PC-9 (cell line): ENCODE measurements around the gene PRKG1. TPM values are rescaled to one million over a fixed set of nuclear protein-coding genes. Genes with fewer than 3 reads are reported as not detected.

Source experiments
- BruUV-seq: library from RNA; stranded (reverse); fragments of 400-500 nt; replicated peaks from 2 replicates; lab custom pipeline; 2021; lab: Mats Ljungman, UMichigan
- CTCF ChIA-PET: fragments of 300-600 bp; sonication (Branson Sonifier 250); formaldehyde crosslinking; loops from one replicate; lab custom pipeline; 2022; ENCODE audit warnings: antibody characterized with exemption; lab: Charles Lee
- POLR2A ChIA-PET: fragments of 300-600 bp; sonication (Branson Sonifier 250); formaldehyde crosslinking; loops from one replicate; lab custom pipeline; 2022; ENCODE audit warnings: antibody characterized with exemption; ENCODE audit not compliant: unreplicated experiment; lab: Charles Lee
- DNase-seq, 2 experiments: peaks; one replicate each; pipeline versions ENCODE4 v3.0.0 to v3.0.0-alpha.2; 2015 to 2022; ENCODE audit warnings: mixed read lengths in 1 of 2
- H2AFZ ChIP-seq: fragments of 200-600 bp; sonication (generic); 2 replicates; pipeline ENCODE4 v1.8.1; 2017; ENCODE audit warnings: antibody characterized with exemption
- H3F3A ChIP-seq: fragments of 200-600 bp; sonication (generic); 2 replicates; pipeline ENCODE4 v1.8.1; 2017; ENCODE audit warnings: antibody characterized with exemption, mild to moderate bottlenecking, low read depth; ENCODE audit not compliant: insufficient read depth
- H3K27ac ChIP-seq: fragments of 200-600 bp; sonication (generic); 2 replicates; pipeline ENCODE4 v1.6.1; 2016; ENCODE audit warnings: mixed run types
- H3K27me3 ChIP-seq: fragments of 200-600 bp; sonication (generic); 2 replicates; pipeline ENCODE4 v1.6.1; 2016; ENCODE audit warnings: low read depth, mixed run types; ENCODE audit not compliant: insufficient read depth
- H3K36me3 ChIP-seq: fragments of 200-600 bp; sonication (generic); 2 replicates; pipeline ENCODE4 v1.6.1; 2016; ENCODE audit warnings: low read depth, mixed run types
- H3K4me1 ChIP-seq: fragments of 200-600 bp; sonication (generic); replicated peaks from 2 replicates; pipeline ENCODE4 v1.6.1; 2016; ENCODE audit warnings: mixed run types; ENCODE audit not compliant: insufficient read depth
- H3K4me2 ChIP-seq: fragments of 200-600 bp; sonication (generic); 2 replicates; pipeline ENCODE4 v1.6.1; 2017; ENCODE audit warnings: mixed run types
- H3K4me3 ChIP-seq: fragments of 200-600 bp; sonication (generic); 2 replicates; pipeline ENCODE4 v1.6.1; 2016; ENCODE audit warnings: mixed run types
- H3K79me2 ChIP-seq: fragments of 200-600 bp; sonication (generic); 2 replicates; pipeline ENCODE4 v1.6.1; 2017; ENCODE audit warnings: low read depth, mixed run types
- H3K9me2 ChIP-seq: fragments of 200-600 bp; sonication (generic); 2 replicates; pipeline ENCODE4 v1.8.1; 2017; ENCODE audit warnings: mild to moderate bottlenecking; ENCODE audit not compliant: insufficient read depth
- H3K9me3 ChIP-seq: fragments of 200-600 bp; sonication (generic); 2 replicates; pipeline ENCODE4 v1.8.1; 2016; ENCODE audit warnings: low read depth; ENCODE audit not compliant: insufficient read depth
- H4K20me1 ChIP-seq: fragments of 200-600 bp; sonication (generic); 2 replicates; pipeline ENCODE4 v1.8.1; 2017; ENCODE audit not compliant: insufficient read depth
- EZH2 ChIP-seq: fragments of 200-600 bp; sonication (generic); IDR thresholded peaks from 2 replicates; pipeline ENCODE4 v1.8.0; 2017; ENCODE audit warnings: antibody characterized with exemption, low read depth
- intact Hi-C: fragments of 100-400 bp; cut with micrococcal nuclease; formaldehyde crosslinking; loops from one replicate; pipeline ENCODE4 v1.10.0; 2022; ENCODE audit not compliant: unreplicated experiment
- total RNA-seq: library from RNA; stranded (reverse); gene quantifications from 2 replicates; pipeline ENCODE4 v1.2.3, GENCODE V29; 2021
- TF ChIP-seq, protein P1 (sequence below): fragments of 200-600 bp; sonication (generic); conservative IDR thresholded peaks from 2 replicates; pipeline ENCODE4 v1.6.1; 2017; ENCODE audit warnings: mixed run types, antibody characterized with exemption, mild to moderate bottlenecking, moderate library complexity

Gene PRKG1
- total RNA-seq, 1 experiment from 2014 or later: 0.70 TPM

DNA sequence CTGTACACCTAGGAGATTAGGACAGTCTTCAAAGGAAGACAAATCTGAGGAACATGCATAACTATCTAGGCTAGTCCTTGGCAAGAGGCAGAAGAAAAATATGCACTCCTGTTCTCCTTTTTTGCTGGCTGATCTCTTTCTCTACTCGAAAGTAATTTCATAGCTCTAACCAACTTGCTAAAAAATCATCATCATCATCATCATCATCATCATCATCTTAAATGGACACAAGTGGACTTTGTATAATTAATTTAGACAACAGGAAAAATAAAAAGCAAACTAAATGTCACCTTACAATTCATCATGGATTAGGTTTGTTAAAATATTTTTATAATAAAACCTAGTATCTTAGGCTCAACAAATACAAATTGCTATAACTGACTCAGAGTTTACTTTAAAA lies 1192.6 kb downstream of the PRKG1 start:
- Histone ChIP-seq H3K4me2 (no peak overlapping the region), H4K20me1 (no peaks in the 10 kb centered on the region), H3K9me2 (no peaks in the 10 kb centered on the region), H3K27me3 (no peaks in the 10 kb centered on the region), H3K27ac (no peak overlapping the region), H3K9me3 (no peaks in the 10 kb centered on the region), H3K4me3 (no peak overlapping the region), H3K4me1 (no peaks in the 10 kb centered on the region), H3F3A (no peaks in the 10 kb centered on the region), H3K79me2 (no peaks in the 10 kb centered on the region), H2AFZ (no peak overlapping the region), H3K36me3 (no peaks in the 10 kb centered on the region)
- no TSS peak for BruUV-seq
- TF ChIP-seq EZH2: no peak
- TF ChIP-seq, protein P1, sequence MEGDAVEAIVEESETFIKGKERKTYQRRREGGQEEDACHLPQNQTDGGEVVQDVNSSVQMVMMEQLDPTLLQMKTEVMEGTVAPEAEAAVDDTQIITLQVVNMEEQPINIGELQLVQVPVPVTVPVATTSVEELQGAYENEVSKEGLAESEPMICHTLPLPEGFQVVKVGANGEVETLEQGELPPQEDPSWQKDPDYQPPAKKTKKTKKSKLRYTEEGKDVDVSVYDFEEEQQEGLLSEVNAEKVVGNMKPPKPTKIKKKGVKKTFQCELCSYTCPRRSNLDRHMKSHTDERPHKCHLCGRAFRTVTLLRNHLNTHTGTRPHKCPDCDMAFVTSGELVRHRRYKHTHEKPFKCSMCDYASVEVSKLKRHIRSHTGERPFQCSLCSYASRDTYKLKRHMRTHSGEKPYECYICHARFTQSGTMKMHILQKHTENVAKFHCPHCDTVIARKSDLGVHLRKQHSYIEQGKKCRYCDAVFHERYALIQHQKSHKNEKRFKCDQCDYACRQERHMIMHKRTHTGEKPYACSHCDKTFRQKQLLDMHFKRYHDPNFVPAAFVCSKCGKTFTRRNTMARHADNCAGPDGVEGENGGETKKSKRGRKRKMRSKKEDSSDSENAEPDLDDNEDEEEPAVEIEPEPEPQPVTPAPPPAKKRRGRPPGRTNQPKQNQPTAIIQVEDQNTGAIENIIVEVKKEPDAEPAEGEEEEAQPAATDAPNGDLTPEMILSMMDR: no peak
- intact Hi-C loops: no loop called here
- POLR2A ChIA-PET: no interaction called here
- no peak for DNase-seq
- CTCF ChIA-PET: interaction anchor here (0.6 kb wide), 1 partner anchor 294 kb away, joined by 3 read pairs; no protein-coding TSS in a partner anchor

DNA sequence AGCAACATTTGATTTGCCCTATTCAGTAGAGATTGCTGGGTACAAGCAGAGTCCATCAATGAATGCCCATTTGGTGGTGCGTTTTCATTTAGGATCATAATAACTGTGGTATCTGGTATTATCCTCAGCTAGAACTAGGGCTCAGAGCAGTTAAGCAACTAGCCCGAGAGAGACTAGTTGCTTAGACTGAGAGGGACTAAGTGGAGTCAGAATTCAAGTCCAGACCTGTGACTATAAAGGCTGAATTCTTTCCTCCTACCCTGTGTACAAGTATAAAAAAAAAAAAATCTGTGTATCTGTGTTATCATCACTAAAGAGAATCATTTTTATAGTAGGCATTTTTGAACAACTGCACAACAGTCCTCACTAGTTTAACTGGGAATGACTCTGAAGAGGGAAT lies 1194.5 kb downstream of the PRKG1 start:
- no peak overlapping the region for H3K4me3 ChIP-seq
- H3K27ac ChIP-seq: no peak overlapping the region
- no peaks in the 10 kb centered on the region for H3K9me3 ChIP-seq
- POLR2A ChIA-PET: no interaction called here
- H4K20me1 ChIP-seq: no peaks in the 10 kb centered on the region
- no peaks in the 10 kb centered on the region for H3K4me1 ChIP-seq
- H2AFZ ChIP-seq: no peak overlapping the region
- H3K27me3 ChIP-seq: no peaks in the 10 kb centered on the region
- H3K4me2 ChIP-seq: no peak overlapping the region
- no peaks in the 10 kb centered on the region for H3K36me3 ChIP-seq
- no TSS peak for BruUV-seq
- no peak for TF ChIP-seq EZH2
- TF ChIP-seq, protein P1: no peak
- H3K79me2 ChIP-seq: no peaks in the 10 kb centered on the region
- intact Hi-C loops: no loop called here
- no peak for DNase-seq
- H3F3A ChIP-seq: no peaks in the 10 kb centered on the region
- CTCF ChIA-PET: no interaction called here
- H3K9me2 ChIP-seq: no peaks in the 10 kb centered on the region

DNA sequence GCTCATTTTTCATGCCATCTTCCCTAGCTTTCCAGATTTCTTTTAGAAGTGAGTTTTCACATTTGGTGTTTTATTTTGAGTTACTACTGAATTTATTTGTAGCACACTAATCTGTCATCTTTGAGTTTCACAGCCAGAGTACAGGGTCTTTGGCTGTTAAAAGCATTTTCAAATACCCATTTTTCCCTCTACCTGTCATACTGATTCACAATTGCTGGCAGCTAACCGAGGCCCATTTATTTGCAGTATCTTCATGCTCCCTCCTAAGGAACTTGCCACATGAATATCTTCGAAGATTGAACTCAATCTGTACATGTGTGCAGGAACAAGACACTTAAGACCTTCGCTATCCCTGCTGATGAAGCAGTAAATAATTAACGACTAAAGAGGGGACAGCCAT lies 1194.9 kb downstream of the PRKG1 start:
- Histone ChIP-seq H3K36me3 (no peaks in the 10 kb centered on the region), H2AFZ (no peak overlapping the region), H3K4me3 (no peak overlapping the region), H3K27ac (no peak overlapping the region), H3K79me2 (no peaks in the 10 kb centered on the region), H3K4me1 (no peaks in the 10 kb centered on the region), H4K20me1 (no peaks in the 10 kb centered on the region), H3K27me3 (no peaks in the 10 kb centered on the region), H3K9me2 (no peaks in the 10 kb centered on the region), H3K4me2 (no peak overlapping the region), H3K9me3 (no peaks in the 10 kb centered on the region), H3F3A (no peaks in the 10 kb centered on the region)
- CTCF ChIA-PET: no interaction called here
- intact Hi-C loops: no loop called here
- no TSS peak for BruUV-seq
- TF ChIP-seq, protein P1: no peak
- no peak for TF ChIP-seq EZH2
- no peak for DNase-seq
- POLR2A ChIA-PET: interaction anchor here (0.6 kb wide), 1 partner anchor 22 kb away, joined by 9 read pairs; no protein-coding TSS in a partner anchor
